MCF 10A (cell line): ENCODE measurements around the gene HS3ST1. TPM values are rescaled to one million over a fixed set of nuclear protein-coding genes. Genes with fewer than 3 reads are reported as not detected.

Source experiments
- BruUV-seq: library from RNA; stranded (reverse); fragments of 400-500 nt; replicated peaks from 2 replicates; lab custom pipeline; 2021; lab: Mats Ljungman, UMichigan
- CTCF ChIA-PET: fragments of 300-600 bp; sonication (Branson Sonifier 250); formaldehyde crosslinking; extraction: SDS; loops from one replicate; lab custom pipeline; 2021; ENCODE audit warnings: antibody characterized with exemption, inconsistent platforms; lab: Yijun Ruan, JAX
- POLR2A ChIA-PET: fragments of 300-600, 350-650 bp; sonication (Branson Sonifier 250); formaldehyde crosslinking; extraction: SDS; loops from one replicate; lab custom pipeline; 2020; ENCODE audit warnings: antibody characterized with exemption, inconsistent platforms; lab: Yijun Ruan, JAX
- DNase-seq: peaks from one replicate; pipeline ENCODE4 v3.0.0-alpha.2; 2018; ENCODE audit not compliant: unreplicated experiment
- H3K27ac Mint-ChIP-seq: one replicate; pipeline ENCODE4 v1.8.0; 2022; ENCODE audit warnings: mild to moderate bottlenecking, low read depth, mixed read lengths; ENCODE audit not compliant: unreplicated experiment
- H3K27me3 Mint-ChIP-seq: one replicate; pipeline ENCODE4 v1.8.0; 2022; ENCODE audit warnings: mixed read lengths; ENCODE audit not compliant: insufficient read depth, unreplicated experiment
- H3K36me3 Mint-ChIP-seq: one replicate; pipeline ENCODE4 v1.8.0; 2022; ENCODE audit warnings: mild to moderate bottlenecking, moderate library complexity, mixed read lengths; ENCODE audit not compliant: insufficient read depth, unreplicated experiment
- H3K4me1 Mint-ChIP-seq: one replicate; pipeline ENCODE4 v1.8.0; 2022; ENCODE audit warnings: mixed read lengths; ENCODE audit not compliant: insufficient read depth, unreplicated experiment
- H3K4me3 Mint-ChIP-seq: one replicate; pipeline ENCODE4 v1.8.0; 2022; ENCODE audit warnings: mild to moderate bottlenecking, moderate library complexity, mixed read lengths; ENCODE audit not compliant: unreplicated experiment
- H3K9me3 Mint-ChIP-seq: one replicate; pipeline ENCODE4 v1.8.0; 2022; ENCODE audit warnings: mixed read lengths; ENCODE audit not compliant: unreplicated experiment
- intact Hi-C: fragments of 100-400 bp; cut with micrococcal nuclease; formaldehyde crosslinking; loops from 2 replicates; pipeline ENCODE4 v1.14.1; 2022
- total RNA-seq: library from RNA; stranded (reverse); gene quantifications from 2 replicates; pipeline ENCODE4 v1.2.3, GENCODE V29; 2022
- TF ChIP-seq, protein P1 (sequence below): fragments of 200-600 bp; IDR thresholded peaks from one replicate; pipeline ENCODE4 v1.8.0; 2022; ENCODE audit warnings: antibody characterized with exemption, mild to moderate bottlenecking; ENCODE audit not compliant: unreplicated experiment

HS3ST1 gene
- total RNA-seq, 1 experiment from 2014 or later: 0.21 TPM

DNA sequence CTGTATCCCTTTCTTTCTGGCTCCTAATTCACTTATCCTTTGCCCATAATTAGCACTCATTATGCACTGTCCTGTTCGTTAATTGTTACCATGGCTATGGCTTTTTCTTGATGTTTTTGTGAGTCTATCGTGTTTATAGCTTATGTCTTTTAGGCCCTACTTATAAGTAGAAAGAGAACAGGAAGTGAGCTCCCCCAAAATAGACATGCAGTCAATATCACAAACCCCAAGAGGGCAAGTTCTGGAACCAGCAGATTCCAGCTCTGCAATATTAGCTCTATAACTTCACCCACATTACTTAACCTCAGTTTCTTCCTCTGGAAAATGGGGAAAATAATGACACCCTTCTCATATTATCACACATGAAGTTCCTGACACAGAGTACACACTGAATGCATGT, 7.4 kb upstream of the HS3ST1 start:
- no peak overlapping the region for H3K27ac Mint-ChIP-seq
- TF ChIP-seq, protein P1, sequence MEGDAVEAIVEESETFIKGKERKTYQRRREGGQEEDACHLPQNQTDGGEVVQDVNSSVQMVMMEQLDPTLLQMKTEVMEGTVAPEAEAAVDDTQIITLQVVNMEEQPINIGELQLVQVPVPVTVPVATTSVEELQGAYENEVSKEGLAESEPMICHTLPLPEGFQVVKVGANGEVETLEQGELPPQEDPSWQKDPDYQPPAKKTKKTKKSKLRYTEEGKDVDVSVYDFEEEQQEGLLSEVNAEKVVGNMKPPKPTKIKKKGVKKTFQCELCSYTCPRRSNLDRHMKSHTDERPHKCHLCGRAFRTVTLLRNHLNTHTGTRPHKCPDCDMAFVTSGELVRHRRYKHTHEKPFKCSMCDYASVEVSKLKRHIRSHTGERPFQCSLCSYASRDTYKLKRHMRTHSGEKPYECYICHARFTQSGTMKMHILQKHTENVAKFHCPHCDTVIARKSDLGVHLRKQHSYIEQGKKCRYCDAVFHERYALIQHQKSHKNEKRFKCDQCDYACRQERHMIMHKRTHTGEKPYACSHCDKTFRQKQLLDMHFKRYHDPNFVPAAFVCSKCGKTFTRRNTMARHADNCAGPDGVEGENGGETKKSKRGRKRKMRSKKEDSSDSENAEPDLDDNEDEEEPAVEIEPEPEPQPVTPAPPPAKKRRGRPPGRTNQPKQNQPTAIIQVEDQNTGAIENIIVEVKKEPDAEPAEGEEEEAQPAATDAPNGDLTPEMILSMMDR: no peak
- CTCF ChIA-PET: interaction anchor here (0.7 to 1.2 kb wide), 5 partner anchors 71 to 854 kb away, joined by 3 to 4 read pairs (median 3); no protein-coding TSS in a partner anchor
- H3K9me3 Mint-ChIP-seq: no peaks in the 10 kb centered on the region
- no peak overlapping the region for H3K4me3 Mint-ChIP-seq
- intact Hi-C loops: no loop called here
- no peaks in the 10 kb centered on the region for H3K36me3 Mint-ChIP-seq
- no peak for DNase-seq
- POLR2A ChIA-PET: interaction anchor here (0.9 to 1.4 kb wide), 2 partner anchors 10 to 14 kb away, joined by 3 read pairs; no protein-coding TSS in a partner anchor
- no peaks in the 10 kb centered on the region for H3K27me3 Mint-ChIP-seq
- H3K4me1 Mint-ChIP-seq: peaks cover 4% of the 10 kb centered on the region
- no TSS peak for BruUV-seq

DNA sequence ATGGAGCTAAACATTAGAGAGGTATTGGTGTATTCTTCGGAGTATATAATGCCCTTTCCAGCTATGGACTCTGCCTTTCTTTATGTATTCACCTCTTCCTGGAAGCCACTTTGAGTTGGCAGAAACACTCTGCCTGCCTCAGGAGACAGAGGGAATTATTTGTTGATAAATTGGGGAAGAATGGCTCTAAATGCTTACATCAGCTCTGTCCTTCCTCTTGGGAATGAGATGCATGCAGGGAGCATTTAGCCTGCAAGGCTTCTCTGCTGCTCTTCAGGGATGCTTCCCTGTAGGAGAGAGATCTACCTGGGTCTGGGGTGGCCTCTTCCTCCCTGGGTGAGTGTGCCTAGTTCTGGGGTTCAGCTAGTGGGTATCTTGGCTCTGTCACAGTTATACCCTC, 6.9 kb upstream of the HS3ST1 start:
- no peaks in the 10 kb centered on the region for H3K9me3 Mint-ChIP-seq
- CTCF ChIA-PET: interaction anchor here (0.6 to 2.3 kb wide), 7 partner anchors 11 to 1277 kb away, joined by 3 to 8 read pairs (median 3); no protein-coding TSS in a partner anchor
- no peak overlapping the region for H3K27ac Mint-ChIP-seq
- H3K4me3 Mint-ChIP-seq: no peak overlapping the region
- no peaks in the 10 kb centered on the region for H3K36me3 Mint-ChIP-seq
- no TSS peak for BruUV-seq
- TF ChIP-seq, protein P1: no peak
- intact Hi-C loops: no loop called here
- no peaks in the 10 kb centered on the region for H3K27me3 Mint-ChIP-seq
- POLR2A ChIA-PET: interaction anchor here (0.9 to 1.4 kb wide), 2 partner anchors 11 to 15 kb away, joined by 3 read pairs; no protein-coding TSS in a partner anchor
- H3K4me1 Mint-ChIP-seq: peaks cover 4% of the 10 kb centered on the region
- no peak for DNase-seq

DNA sequence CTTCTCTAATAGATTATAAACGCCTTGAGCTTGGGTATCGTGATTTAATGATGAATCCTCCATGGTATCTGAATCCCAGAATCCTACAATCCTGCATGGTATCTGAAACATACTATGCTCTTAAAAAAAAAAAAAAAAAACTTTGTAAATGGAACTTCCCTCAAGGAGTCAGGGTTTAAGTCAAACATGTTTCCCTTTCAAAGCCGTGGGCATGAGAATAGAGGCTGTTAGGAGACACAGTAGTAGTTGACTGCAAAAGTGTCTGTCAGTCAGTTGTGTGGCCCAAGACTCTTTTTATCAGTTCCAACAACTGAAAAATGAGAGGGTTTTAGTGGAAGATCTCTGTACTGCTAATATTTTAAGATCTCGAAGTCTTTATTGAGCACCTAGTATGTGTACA, 2.4 kb upstream of the HS3ST1 start:
- Mint-ChIP-seq H3K4me1 (peaks cover 10% of the 10 kb centered on the region), H3K36me3 (no peaks in the 10 kb centered on the region), H3K9me3 (no peaks in the 10 kb centered on the region), H3K4me3 (no peak overlapping the region), H3K27ac (no peak overlapping the region), H3K27me3 (peaks cover 11% of the 10 kb centered on the region)
- DNase-seq: no peak
- ChIA-PET POLR2A (interaction anchor here (0.6 kb wide), 1 partner anchor 211 kb away, joined by 3 read pairs; no protein-coding TSS in a partner anchor), CTCF (interaction anchor here (1.4 to 1.5 kb wide), 2 partner anchors 67 to 289 kb away, joined by 4 read pairs; no protein-coding TSS in a partner anchor)
- intact Hi-C loops: no loop called here
- BruUV-seq: no TSS peak
- TF ChIP-seq, protein P1: no peak

DNA sequence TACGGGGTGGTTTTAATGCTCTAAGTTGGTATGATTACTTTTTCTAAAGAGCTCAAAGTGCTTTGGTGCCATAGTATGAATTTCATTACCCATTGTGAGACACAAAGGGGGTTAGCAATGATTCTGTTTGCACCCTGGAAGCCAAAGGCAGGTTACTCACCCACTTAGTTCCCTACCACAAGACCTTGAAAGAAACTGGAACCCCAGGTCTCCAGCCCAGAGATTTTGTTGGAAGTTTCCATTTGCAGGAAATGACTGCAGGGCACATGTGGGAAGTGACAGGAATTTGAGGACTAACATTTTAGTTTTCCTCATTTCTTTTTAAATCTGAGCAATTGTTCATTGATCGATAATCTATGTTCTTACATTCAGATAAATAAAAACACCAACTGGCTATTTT, 1.8 kb upstream of the HS3ST1 start:
- DNase-seq: no peak
- no peaks in the 10 kb centered on the region for H3K36me3 Mint-ChIP-seq
- no TSS peak for BruUV-seq
- intact Hi-C loops: no loop called here
- POLR2A ChIA-PET: interaction anchor here (0.6 to 1.5 kb wide), 2 partner anchors 65 to 211 kb away, joined by 3 to 6 read pairs; no protein-coding TSS in a partner anchor
- H3K27me3 Mint-ChIP-seq: peaks cover 11% of the 10 kb centered on the region
- H3K4me1 Mint-ChIP-seq: peaks cover 10% of the 10 kb centered on the region
- TF ChIP-seq, protein P1: no peak
- no peak overlapping the region for H3K27ac Mint-ChIP-seq
- no peaks in the 10 kb centered on the region for H3K9me3 Mint-ChIP-seq
- H3K4me3 Mint-ChIP-seq: no peak overlapping the region
- CTCF ChIA-PET: interaction anchor here (0.6 to 1.8 kb wide), 8 partner anchors 8 to 1108 kb away, joined by 3 to 6 read pairs (median 4); no protein-coding TSS in a partner anchor
